CD4-positive, alpha-beta T cell treated with Interleukin-6 for 4 hours (primary cell): ENCODE results near the gene KCND2.

ENCODE experiments used
- DNase-seq: peaks from one replicate; pipeline ENCODE4 v3.0.0-alpha.2; 2020; ENCODE audit warnings: mixed read lengths

Gene KCND2

GRCh38 chr7:120709972-120710320 lies 437.0 kb downstream of the KCND2 start:
- DNase-seq, result no peak

GRCh38 chr7:120714945-120715344 lies 442.0 kb downstream of the KCND2 start:
- no peak for DNase-seq

GRCh38 chr7:120716307-120716706 lies 443.3 kb downstream of the KCND2 start:
- DNase-seq, result no peak

- no peak for DNase-seq
These were observed 444.2 kb downstream of the KCND2 start for GRCh38 chr7:120717166-120717565.

- DNase-seq, result no peak
These were observed 445.4 kb downstream of the KCND2 start for GRCh38 chr7:120718361-120718760.

GRCh38 chr7:120720317-120720716 lies 447.3 kb downstream of the KCND2 start:
- DNase-seq, result no peak

- no peak for DNase-seq
These were observed 450.8 kb downstream of the KCND2 start for GRCh38 chr7:120723465-120724385.

- no peak for DNase-seq
These were observed 451.5 kb downstream of the KCND2 start for GRCh38 chr7:120724448-120724847.

GRCh38 chr7:120724955-120725354 lies 452.0 kb downstream of the KCND2 start:
- no peak for DNase-seq

- no peak for DNase-seq
These were observed 452.5 kb downstream of the KCND2 start for GRCh38 chr7:120725376-120726039.

GRCh38 chr7:120729245-120729644 lies 456.3 kb downstream of the KCND2 start:
- DNase-seq, result no peak

GRCh38 chr7:120731271-120731670 lies 458.3 kb downstream of the KCND2 start:
- DNase-seq, result no peak

GRCh38 chr7:120732256-120732655 lies 459.3 kb downstream of the KCND2 start:
- DNase-seq, result no peak

- no peak for DNase-seq
These were observed 460.2 kb downstream of the KCND2 start for GRCh38 chr7:120733143-120733542.

GRCh38 chr7:120733835-120734234 lies 460.9 kb downstream of the KCND2 start:
- DNase-seq, result no peak

- no peak for DNase-seq
These were observed 462.8 kb downstream of the KCND2 start for GRCh38 chr7:120735791-120736190.

- no peak for DNase-seq
These were observed 465.8 kb downstream of the KCND2 start for GRCh38 chr7:120738816-120739215.

- DNase-seq, result no peak
These were observed 467.4 kb downstream of the KCND2 start for GRCh38 chr7:120740348-120740747.

GRCh38 chr7:120741371-120742042 lies 468.5 kb downstream of the KCND2 start:
- DNase-seq, result no peak

GRCh38 chr7:120742372-120742771 lies 469.4 kb downstream of the KCND2 start:
- DNase-seq, result no peak

- DNase-seq, result no peak
These were observed 470.2 kb downstream of the KCND2 start for GRCh38 chr7:120743128-120743527.

GRCh38 chr7:120760050-120760449 lies 487.1 kb downstream of the KCND2 start:
- DNase-seq, result no peak

GRCh38 chr7:120760851-120761250 lies 487.9 kb downstream of the KCND2 start:
- no peak for DNase-seq

- no peak for DNase-seq
These were observed 497.2 kb downstream of the KCND2 start for GRCh38 chr7:120770206-120770605.
